HL-60 (cell line): ENCODE data around the gene GNPAT.

Experiments
- CTCF ChIP-seq: IDR thresholded peaks from one replicate; pipeline ENCODE4 v1.5.1; 2011; ENCODE audit warnings: low read length, control low read depth, inconsistent platforms; ENCODE audit not compliant: insufficient read depth
- SPI1 ChIP-seq: IDR thresholded peaks from 2 replicates; pipeline ENCODE4 v1.6.1; 2012; ENCODE audit warnings: low read depth, mild to moderate bottlenecking, borderline replicate concordance
- TF ChIP-seq, protein P1 (sequence below): IDR thresholded peaks from 2 replicates; pipeline ENCODE4 v1.6.1; 2012; ENCODE audit warnings: low read depth; ENCODE audit not compliant: insufficient replicate concordance

- no peak for TF ChIP-seq CTCF
- TF ChIP-seq, protein P1, sequence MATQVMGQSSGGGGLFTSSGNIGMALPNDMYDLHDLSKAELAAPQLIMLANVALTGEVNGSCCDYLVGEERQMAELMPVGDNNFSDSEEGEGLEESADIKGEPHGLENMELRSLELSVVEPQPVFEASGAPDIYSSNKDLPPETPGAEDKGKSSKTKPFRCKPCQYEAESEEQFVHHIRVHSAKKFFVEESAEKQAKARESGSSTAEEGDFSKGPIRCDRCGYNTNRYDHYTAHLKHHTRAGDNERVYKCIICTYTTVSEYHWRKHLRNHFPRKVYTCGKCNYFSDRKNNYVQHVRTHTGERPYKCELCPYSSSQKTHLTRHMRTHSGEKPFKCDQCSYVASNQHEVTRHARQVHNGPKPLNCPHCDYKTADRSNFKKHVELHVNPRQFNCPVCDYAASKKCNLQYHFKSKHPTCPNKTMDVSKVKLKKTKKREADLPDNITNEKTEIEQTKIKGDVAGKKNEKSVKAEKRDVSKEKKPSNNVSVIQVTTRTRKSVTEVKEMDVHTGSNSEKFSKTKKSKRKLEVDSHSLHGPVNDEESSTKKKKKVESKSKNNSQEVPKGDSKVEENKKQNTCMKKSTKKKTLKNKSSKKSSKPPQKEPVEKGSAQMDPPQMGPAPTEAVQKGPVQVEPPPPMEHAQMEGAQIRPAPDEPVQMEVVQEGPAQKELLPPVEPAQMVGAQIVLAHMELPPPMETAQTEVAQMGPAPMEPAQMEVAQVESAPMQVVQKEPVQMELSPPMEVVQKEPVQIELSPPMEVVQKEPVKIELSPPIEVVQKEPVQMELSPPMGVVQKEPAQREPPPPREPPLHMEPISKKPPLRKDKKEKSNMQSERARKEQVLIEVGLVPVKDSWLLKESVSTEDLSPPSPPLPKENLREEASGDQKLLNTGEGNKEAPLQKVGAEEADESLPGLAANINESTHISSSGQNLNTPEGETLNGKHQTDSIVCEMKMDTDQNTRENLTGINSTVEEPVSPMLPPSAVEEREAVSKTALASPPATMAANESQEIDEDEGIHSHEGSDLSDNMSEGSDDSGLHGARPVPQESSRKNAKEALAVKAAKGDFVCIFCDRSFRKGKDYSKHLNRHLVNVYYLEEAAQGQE = no peak
- no peak for TF ChIP-seq SPI1
Measured at GRCh38 chr1:231218078-231218477, 22.9 kb upstream of the GNPAT start.
